Activated CD4-positive, alpha-beta T cell treated with anti-CD3 and anti-CD28 coated beads for 48 hours (primary cell): Measurements from ENCODE around the gene PTPRF.

Source experiments
- DNase-seq: peaks from one replicate; pipeline ENCODE4 v3.0.0-alpha.2; 2020

PTPRF gene

DNA sequence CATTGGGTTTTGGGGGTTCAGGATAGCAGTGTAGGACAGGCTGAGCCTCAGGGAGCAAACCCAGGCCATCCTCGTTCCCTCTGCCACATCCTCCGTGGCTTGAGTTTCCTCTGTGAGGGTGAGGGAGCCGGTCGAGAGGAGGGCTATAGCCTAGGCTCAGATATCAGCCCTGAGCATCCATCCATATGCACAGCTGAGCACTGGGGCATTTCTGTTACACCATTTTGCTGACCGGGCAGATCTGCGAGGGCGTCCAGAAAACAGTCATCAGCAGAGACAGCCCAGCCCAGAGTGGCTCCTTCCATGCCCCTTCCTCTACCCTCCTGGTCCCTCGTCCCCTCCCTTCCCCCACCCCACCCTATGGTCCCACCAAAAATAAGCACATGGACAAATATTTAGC is 53.5 kb downstream of the PTPRF start:
- no peak for DNase-seq

DNA sequence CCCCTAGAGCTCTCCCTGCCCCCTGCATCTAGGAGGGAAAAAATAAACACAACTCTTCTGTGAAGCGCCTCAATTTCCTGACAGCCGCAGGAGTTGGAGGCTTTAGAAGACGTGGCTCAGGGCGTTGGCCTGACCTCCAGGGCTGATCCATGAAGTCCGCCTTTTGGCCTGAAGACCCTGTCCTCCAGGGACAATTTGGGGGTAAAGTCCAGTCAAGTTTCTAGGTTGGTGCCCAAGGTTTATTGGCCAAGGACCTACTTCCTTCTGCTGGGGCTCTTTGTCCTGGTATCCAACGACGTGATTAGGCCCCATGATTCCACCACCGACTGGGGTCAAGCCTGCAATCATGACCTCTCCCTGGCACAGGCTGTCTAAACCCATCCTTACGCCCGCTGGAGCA is 54.9 kb downstream of the PTPRF start:
- DNase-seq = no peak

DNA sequence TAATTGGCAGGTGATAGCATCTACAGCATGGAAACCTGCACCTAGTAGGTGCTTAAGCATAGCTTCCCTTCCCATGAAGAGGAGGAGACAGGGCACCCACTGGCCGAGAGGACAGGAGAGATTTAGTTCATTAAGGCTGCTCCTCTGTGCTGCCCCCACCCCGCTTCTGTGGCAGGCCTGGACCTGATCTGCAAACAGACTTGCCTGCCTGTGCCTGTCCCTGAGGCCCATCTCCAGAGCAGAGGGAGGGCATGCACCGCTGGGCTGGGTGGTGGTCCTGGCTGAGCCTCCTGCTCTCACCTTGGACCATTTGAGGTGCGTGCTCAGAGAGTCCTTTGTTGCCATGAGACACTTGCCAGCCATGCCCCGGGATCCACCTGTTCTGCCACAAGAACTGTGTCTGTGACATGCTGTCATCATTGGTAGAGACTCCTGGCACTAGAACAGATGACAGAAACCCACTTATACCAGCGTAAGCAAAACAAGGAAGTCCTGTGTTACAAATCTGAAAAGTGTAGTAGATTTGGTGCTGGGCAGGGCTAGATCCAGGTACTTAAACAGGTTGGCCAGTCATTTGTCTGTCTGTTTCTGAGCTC is 55.6 kb downstream of the PTPRF start:
- DNase-seq = no peak

DNA sequence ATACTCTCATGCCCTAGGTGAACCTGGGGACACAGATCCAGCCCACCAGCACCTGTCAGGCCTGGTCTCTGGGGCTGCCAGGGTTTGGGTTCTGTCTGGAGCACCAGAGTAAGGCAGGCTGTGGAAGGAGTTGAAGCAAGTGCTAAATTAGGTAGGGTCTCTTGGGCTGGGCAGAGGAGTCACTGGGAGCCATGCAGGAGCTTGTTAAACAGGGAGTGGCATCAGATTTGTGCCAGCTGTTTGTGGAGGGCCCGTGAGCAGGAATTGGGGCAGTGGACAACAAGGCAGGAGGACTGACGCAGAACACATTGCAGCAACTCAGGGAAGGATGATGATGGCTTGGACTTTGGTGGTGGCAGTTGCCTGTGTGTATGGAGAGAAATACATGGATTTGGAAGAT is 56.3 kb downstream of the PTPRF start:
- DNase-seq = no peak

GRCh38 chr1:43587594-43587993 is 56.9 kb downstream of the PTPRF start:
- no peak for DNase-seq

DNA sequence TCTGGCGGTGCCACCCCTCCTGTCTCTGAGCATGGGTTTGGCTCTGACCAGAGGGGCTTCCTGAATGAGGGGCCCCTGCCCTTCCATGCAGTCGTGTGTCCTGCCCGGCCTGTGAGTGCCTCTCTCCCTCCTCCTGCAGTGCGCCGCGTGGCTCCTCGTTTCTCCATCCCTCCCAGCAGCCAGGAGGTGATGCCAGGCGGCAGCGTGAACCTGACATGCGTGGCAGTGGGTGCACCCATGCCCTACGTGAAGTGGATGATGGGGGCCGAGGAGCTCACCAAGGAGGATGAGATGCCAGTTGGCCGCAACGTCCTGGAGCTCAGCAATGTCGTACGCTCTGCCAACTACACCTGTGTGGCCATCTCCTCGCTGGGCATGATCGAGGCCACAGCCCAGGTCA is 57.9 kb downstream of the PTPRF start:
- DNase-seq = no peak

- no peak for DNase-seq
Measured at GRCh38 chr1:43590388-43590925, 59.8 kb downstream of the PTPRF start.

GRCh38 chr1:43591181-43591580 is 60.5 kb downstream of the PTPRF start:
- DNase-seq = no peak

GRCh38 chr1:43592051-43592665 is 61.5 kb downstream of the PTPRF start:
- DNase-seq = no peak

DNA sequence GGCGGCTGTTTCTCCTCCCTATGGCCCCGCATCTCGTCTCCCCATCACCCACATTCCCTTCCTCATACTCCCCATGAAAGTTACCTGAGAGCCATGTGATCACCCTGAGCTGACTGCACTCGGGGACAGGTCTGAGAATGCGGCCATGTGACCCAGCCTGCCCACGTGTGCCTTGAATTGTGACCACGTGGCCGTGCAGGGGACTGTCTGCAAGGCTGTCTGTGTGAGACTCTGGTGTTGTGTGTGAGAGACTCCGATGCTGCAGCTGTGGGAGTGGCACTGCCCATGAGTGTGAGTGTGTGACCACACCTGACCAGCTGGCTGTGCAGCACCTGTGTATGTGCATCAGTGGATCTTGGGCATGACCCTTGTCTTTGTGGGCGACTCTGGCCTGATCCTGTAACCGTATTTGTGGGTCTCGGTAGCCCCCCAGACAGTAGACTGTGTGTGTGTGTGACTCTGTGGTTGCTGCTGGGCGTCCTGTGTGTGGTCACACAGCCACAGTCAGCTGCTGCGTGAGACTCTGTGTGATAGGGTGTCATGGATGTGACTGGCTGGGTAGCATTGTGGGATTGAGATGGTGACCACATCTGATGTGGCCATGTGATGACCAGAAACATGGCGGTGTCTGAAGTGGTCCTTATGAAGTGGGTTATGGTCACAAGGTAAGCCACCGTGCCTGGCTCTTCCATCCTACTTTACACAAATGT is 62.4 kb downstream of the PTPRF start:
- DNase-seq = no peak

DNA sequence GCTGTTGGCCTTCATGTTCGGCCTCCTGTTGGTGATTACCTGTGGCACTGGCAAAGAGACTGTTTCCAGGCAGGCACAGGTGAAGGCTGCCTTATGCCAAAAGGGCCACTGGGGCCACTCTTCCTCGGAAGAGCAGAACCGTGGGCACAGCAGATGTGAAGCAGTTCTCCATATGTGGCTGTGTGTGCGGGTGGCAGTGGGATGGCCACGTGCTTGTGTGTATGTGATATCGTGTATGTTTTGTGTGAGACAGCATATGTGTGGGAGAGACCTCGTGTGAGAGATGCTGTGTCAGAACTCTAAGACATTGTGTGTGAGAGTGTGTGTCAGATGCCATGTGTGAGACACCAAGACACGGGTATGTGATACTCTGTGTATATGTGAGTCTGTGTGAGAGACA is 65.9 kb downstream of the PTPRF start:
- no peak for DNase-seq

GRCh38 chr1:43597028-43597427 is 66.3 kb downstream of the PTPRF start:
- no peak for DNase-seq

DNA sequence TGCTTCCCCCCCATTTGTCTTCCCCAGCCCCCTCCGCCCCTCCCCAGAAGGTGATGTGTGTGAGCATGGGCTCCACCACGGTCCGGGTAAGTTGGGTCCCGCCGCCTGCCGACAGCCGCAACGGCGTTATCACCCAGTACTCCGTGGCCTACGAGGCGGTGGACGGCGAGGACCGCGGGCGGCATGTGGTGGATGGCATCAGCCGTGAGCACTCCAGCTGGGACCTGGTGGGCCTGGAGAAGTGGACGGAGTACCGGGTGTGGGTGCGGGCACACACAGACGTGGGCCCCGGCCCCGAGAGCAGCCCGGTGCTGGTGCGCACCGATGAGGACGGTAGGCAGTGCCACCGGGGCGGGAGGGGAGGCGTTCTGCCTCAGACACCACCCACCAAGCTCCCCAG is 67.0 kb downstream of the PTPRF start:
- DNase-seq = no peak

DNA sequence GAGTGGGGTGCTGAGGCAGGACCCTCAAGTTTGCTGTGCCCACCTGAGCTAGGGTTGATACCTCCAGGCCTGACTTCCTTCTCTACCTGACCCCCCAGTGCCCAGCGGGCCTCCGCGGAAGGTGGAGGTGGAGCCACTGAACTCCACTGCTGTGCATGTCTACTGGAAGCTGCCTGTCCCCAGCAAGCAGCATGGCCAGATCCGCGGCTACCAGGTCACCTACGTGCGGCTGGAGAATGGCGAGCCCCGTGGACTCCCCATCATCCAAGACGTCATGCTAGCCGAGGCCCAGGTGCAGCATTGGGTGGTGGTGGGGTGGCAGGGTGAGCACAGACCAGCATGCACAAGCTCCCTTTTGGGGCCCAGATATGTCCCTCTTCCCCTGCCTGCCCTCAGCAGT is 67.9 kb downstream of the PTPRF start:
- DNase-seq = no peak

- DNase-seq = no peak
Measured at GRCh38 chr1:43600033-43601020, 69.6 kb downstream of the PTPRF start.

DNA sequence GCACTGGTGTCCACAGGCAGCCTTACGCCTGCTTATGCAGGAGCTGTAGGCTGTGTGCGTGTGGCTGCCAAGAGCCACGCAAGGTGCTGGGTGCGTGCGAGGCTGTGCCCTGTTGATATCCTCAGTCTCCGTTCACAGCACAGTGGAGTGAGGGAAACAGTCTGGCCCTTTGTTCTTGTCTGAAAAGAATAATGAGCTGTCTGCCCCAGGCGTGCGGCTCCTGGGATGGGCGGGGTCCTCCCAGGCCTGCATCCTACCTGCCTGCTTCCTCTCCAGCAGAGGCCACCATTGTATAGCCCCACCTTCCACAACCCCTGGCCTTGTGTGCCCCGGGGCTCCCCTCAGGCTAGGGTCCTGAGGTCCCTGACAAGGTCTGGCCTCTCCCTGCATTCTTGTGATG is 72.3 kb downstream of the PTPRF start:
- no peak for DNase-seq

GRCh38 chr1:43604192-43604591 is 73.5 kb downstream of the PTPRF start:
- DNase-seq = no peak

DNA sequence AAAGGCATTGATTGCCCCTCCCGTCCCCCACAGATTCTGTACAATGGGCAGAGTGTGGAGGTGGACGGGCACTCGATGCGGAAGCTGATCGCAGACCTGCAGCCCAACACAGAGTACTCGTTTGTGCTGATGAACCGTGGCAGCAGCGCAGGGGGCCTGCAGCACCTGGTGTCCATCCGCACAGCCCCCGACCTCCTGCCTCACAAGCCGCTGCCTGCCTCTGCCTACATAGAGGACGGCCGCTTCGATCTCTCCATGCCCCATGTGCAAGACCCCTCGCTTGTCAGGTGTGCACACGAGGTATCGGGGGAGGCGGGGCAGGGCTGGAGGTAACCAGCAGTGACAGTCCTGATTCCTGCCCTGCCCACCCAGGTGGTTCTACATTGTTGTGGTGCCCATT is 74.5 kb downstream of the PTPRF start:
- no peak for DNase-seq

DNA sequence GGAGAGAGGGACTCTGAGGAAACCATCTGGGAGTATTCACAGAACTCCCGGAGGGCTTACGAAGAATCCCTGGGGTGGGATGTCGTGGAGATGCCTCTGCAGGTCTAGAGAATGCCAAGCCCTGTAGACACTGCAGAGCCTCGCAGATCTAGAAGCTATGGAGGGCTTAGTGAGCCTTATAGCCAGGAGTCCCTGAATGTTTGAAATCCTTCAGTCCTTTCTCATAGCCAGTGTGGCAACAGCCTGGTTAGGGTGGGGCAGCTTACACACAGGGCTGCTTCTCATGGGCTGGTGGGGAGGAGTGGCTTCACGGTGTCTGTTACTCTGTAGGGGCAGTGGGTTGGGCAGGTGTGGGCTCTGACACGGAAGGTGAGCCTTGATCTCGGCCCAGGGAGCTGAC is 75.1 kb downstream of the PTPRF start:
- no peak for DNase-seq

- no peak for DNase-seq
Measured at GRCh38 chr1:43606624-43607023, 75.9 kb downstream of the PTPRF start.

DNA sequence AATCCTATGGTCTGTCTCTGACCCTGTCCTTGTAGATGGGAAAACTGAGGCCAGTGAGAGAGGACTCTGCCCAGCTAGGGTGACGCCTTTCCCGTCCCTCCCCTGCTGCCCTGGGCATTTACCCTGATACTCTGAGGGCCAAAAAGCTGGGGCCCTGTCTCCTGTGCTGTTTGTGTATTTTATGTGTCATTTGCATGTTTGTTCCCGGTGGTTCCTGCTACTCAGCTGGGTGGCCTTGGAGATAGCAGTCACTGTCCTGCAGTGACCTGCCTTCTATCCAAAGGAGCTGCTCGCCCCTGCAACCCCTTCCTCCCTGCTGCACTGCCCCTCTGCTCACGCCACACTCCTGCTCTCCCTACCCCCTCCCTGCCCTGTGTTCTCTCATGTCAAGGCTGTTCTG is 78.1 kb downstream of the PTPRF start:
- no peak for DNase-seq

DNA sequence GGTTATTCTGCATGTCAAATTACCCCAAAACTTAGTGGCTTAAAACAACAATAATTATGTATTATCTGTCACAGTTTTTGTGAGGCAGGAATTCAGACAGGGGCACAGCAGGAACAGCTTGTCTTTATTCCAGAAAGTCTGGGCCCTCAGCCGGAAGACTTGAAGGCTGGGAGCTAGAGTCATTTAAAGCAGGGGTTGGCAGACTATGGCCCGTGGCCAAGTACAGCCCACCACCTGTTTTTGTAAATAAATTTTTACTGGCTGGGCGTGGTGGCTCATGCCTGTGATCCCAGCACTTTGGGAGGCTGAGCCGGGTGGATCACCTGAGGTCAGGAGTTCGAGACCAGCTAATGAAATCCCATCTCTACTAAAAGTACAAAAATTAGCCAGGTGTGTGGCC is 79.7 kb downstream of the PTPRF start:
- no peak for DNase-seq

DNA sequence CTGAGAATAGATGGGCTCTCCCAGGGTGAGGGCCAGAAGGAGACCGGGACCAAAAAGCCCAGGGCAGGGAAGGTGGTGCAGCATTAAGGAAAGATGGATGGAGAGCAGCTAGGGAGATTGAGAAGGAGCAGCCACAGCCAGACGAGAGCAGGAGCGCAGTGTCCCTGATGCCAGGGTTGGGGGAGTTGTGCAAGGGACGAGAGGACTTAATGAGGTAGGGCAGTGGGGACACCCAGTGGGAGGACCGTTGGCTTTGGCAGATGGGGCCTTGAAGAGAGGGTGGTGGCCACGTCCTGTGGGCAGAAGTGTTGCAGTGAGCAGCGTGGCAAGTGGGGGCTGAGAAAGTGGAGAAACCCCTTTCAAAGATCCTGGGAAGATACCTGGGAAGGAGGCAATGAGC is 81.3 kb downstream of the PTPRF start:
- no peak for DNase-seq
